H9 (cell line): Measurements from ENCODE around the gene GHRHR. TPM values are rescaled to one million over a fixed set of nuclear protein-coding genes. Genes with fewer than 3 reads are reported as not detected.

Source experiments
- DNase-seq: peaks from one replicate; pipeline ENCODE4 v3.0.0-alpha.2; 2017
- H2AFZ ChIP-seq: one replicate; pipeline ENCODE4 v1.6.1; 2013; ENCODE audit warnings: mild to moderate bottlenecking, low read length, control low read depth, moderate library complexity
- H2AK5ac ChIP-seq: 2 replicates; pipeline ENCODE4 v1.6.1; 2013; ENCODE audit warnings: low read length, control low read depth, mixed read lengths; ENCODE audit not compliant: insufficient read length
- H2BK120ac ChIP-seq: one replicate; pipeline ENCODE4 v1.6.1; 2013; ENCODE audit warnings: low read depth, mild to moderate bottlenecking, low read length, control low read depth, inconsistent platforms; ENCODE audit not compliant: poor library complexity, severe bottlenecking
- H2BK12ac ChIP-seq: 2 replicates; pipeline ENCODE4 v1.6.1; 2013; ENCODE audit warnings: low read length, control low read depth, mixed read lengths, low read depth; ENCODE audit not compliant: insufficient read length
- H2BK15ac ChIP-seq: 2 replicates; pipeline ENCODE4 v1.6.1; 2013; ENCODE audit warnings: low read depth, low read length, control low read depth
- H2BK20ac ChIP-seq: one replicate; pipeline ENCODE4 v1.6.1; 2013; ENCODE audit warnings: low read depth, mild to moderate bottlenecking, low read length, control low read depth, inconsistent platforms; ENCODE audit not compliant: poor library complexity, severe bottlenecking
- H2BK5ac ChIP-seq: 2 replicates; pipeline ENCODE4 v1.6.1; 2013; ENCODE audit warnings: low read length, control low read depth, mixed read lengths; ENCODE audit not compliant: insufficient read length
- H3K14ac ChIP-seq: 2 replicates; pipeline ENCODE4 v1.6.1; 2013; ENCODE audit warnings: low read length, control low read depth; ENCODE audit not compliant: insufficient read depth
- H3K18ac ChIP-seq: 2 replicates; pipeline ENCODE4 v1.6.1; 2013; ENCODE audit warnings: low read depth, mild to moderate bottlenecking, mixed read lengths, low read length, control low read depth; ENCODE audit not compliant: insufficient read length
- H3K23ac ChIP-seq: 2 replicates; pipeline ENCODE4 v1.6.1; 2013; ENCODE audit warnings: low read length, control low read depth, mixed read lengths, low read depth; ENCODE audit not compliant: insufficient read length
- H3K23me2 ChIP-seq: 2 replicates; pipeline ENCODE4 v1.6.1; 2013; ENCODE audit warnings: low read depth, mild to moderate bottlenecking, mixed read lengths, low read length, control low read depth; ENCODE audit not compliant: insufficient read length, poor library complexity, severe bottlenecking
- H3K27ac ChIP-seq: 2 replicates; pipeline ENCODE4 v1.5.1; 2013; ENCODE audit warnings: low read length, control low read depth, mixed read lengths, low read depth; ENCODE audit not compliant: insufficient read length
- H3K27me3 ChIP-seq: 2 replicates; pipeline ENCODE4 v1.6.1; 2013; ENCODE audit warnings: low read length, control low read depth, inconsistent platforms; ENCODE audit not compliant: insufficient read depth
- H3K4ac ChIP-seq: 2 replicates; pipeline ENCODE4 v1.6.1; 2013; ENCODE audit warnings: low read depth, mild to moderate bottlenecking, control low read depth, inconsistent platforms, low read length, moderate library complexity
- H3K4me1 ChIP-seq: 2 replicates; pipeline ENCODE4 v1.6.1; 2013; ENCODE audit warnings: low read length, control low read depth, inconsistent platforms; ENCODE audit not compliant: insufficient read depth
- H3K4me2 ChIP-seq: 2 replicates; pipeline ENCODE4 v1.6.1; 2013; ENCODE audit warnings: low read length, control low read depth, mixed read lengths; ENCODE audit not compliant: insufficient read length, insufficient read depth
- H3K56ac ChIP-seq: 2 replicates; pipeline ENCODE4 v1.6.1; 2013; ENCODE audit warnings: low read depth, mild to moderate bottlenecking, mixed read lengths, low read length, control low read depth; ENCODE audit not compliant: insufficient read length
- H3K79me1 ChIP-seq: 2 replicates; pipeline ENCODE4 v1.6.1; 2013; ENCODE audit warnings: low read depth, mild to moderate bottlenecking, moderate library complexity, low read length, control low read depth, inconsistent platforms; ENCODE audit not compliant: insufficient read depth, poor library complexity, severe bottlenecking
- H3K79me2 ChIP-seq: 2 replicates; pipeline ENCODE4 v1.6.1; 2013; ENCODE audit warnings: low read length, control low read depth, inconsistent platforms; ENCODE audit not compliant: insufficient read depth
- H3K9ac ChIP-seq: 2 replicates; pipeline ENCODE4 v1.6.1; 2013; ENCODE audit warnings: low read length, control low read depth, mixed read lengths; ENCODE audit not compliant: insufficient read length; ENCODE audit errors: extremely low read depth
- H3K9me3 ChIP-seq: one replicate; pipeline ENCODE4 v1.6.1; 2013; ENCODE audit warnings: low read depth, low read length, inconsistent platforms; ENCODE audit not compliant: control insufficient read depth
- H3T11ph ChIP-seq: one replicate; pipeline ENCODE4 v1.6.1; 2013; ENCODE audit warnings: mild to moderate bottlenecking, low read length, control low read depth, inconsistent platforms
- H4K20me1 ChIP-seq: one replicate; pipeline ENCODE4 v1.6.1; 2013; ENCODE audit not compliant: control insufficient read depth, insufficient read length, insufficient read depth
- H4K5ac ChIP-seq: 2 replicates; pipeline ENCODE4 v1.6.1; 2013; ENCODE audit warnings: low read depth, mild to moderate bottlenecking, mixed read lengths, low read length, control low read depth; ENCODE audit not compliant: insufficient read length
- H4K8ac ChIP-seq: replicated peaks from 2 replicates; pipeline ENCODE4 v1.6.1; 2013; ENCODE audit warnings: low read length, control low read depth, mixed read lengths, low read depth; ENCODE audit not compliant: insufficient read length
- H4K91ac ChIP-seq: 2 replicates; pipeline ENCODE4 v1.6.1; 2013; ENCODE audit warnings: low read depth, mild to moderate bottlenecking, moderate library complexity, mixed read lengths, low read length, control low read depth; ENCODE audit not compliant: insufficient read length
- H3K27ac Mint-ChIP-seq, 3 experiments: 2 replicates in 2 of 3; 3 replicates in 1 of 3; pipeline ENCODE4 v1.8.0; 2020 to 2021; ENCODE audit warnings: mixed read lengths in 3 of 3, mild to moderate bottlenecking in 1 of 3, moderate library complexity in 1 of 3
- H3K27me3 Mint-ChIP-seq: 2 replicates; pipeline ENCODE4 v1.8.0; 2021; ENCODE audit warnings: low read depth, mild to moderate bottlenecking, moderate library complexity, mixed read lengths
- H3K36me3 Mint-ChIP-seq, 3 experiments: 2 replicates in 2 of 3; 3 replicates in 1 of 3; pipeline ENCODE4 v1.8.0; 2020 to 2021; ENCODE audit warnings: low read depth in 3 of 3, mixed read lengths in 3 of 3; ENCODE audit not compliant: insufficient read depth in 1 of 3
- H3K4me1 Mint-ChIP-seq, 2 experiments: 2 replicates each; pipeline ENCODE4 v1.8.0; 2020; ENCODE audit warnings: mixed read lengths in 2 of 2
- H3K4me3 Mint-ChIP-seq, 2 experiments: 2 replicates in 1 of 2; 3 replicates in 1 of 2; pipeline ENCODE4 v1.8.0; 2020 to 2021; ENCODE audit warnings: mild to moderate bottlenecking in 2 of 2, mixed read lengths in 2 of 2, moderate library complexity in 1 of 2
- H3K9me3 Mint-ChIP-seq, 2 experiments: 2 replicates in 1 of 2; 3 replicates in 1 of 2; pipeline ENCODE4 v1.8.0; 2020; ENCODE audit warnings: mild to moderate bottlenecking in 2 of 2, mixed read lengths in 2 of 2, moderate library complexity in 1 of 2
- CTCF ChIP-seq: fragments of 200-600 bp; sonication (generic); conservative IDR thresholded peaks from 3 replicates; pipeline ENCODE4 v1.8.0; 2021; ENCODE audit warnings: antibody characterized with exemption, mild to moderate bottlenecking
- WGBS: extraction: QIAGEN DNeasy Blood & Tissue Kit; methylation state at CpG from one replicate; pipeline ENCODE4 v1.1.7; 2013; ENCODE audit warnings: missing lambda C conversion rate, low lambda C conversion rate, mixed read lengths; ENCODE audit not compliant: insufficient read length; ENCODE audit errors: extremely low coverage; 5-methylcytosine and 5-hydroxymethylcytosine counted together
- total RNA-seq: library from RNA; stranded (reverse); gene quantifications from 2 replicates; pipeline ENCODE4 v1.2.1, GENCODE V29; 2021

Gene GHRHR
- total RNA-seq, 1 experiment from 2014 or later, result 7.4 TPM

- Histone ChIP-seq H4K20me1 (no peaks in the 10 kb centered on the region), H4K5ac (no peak overlapping the region), H3K23me2 (peaks cover 3% of the 10 kb centered on the region), H3T11ph (no peak overlapping the region), H2AK5ac (no peak overlapping the region), H3K27me3 (no peaks in the 10 kb centered on the region; the same call in 1 of the 2 replicates), H3K9ac (no peak overlapping the region), H3K14ac (no peak overlapping the region), H2BK20ac (no peak overlapping the region), H4K8ac (no peak overlapping the region), H3K4me1 (no peaks in the 10 kb centered on the region), H3K4ac (no peak overlapping the region), H2BK120ac (no peak overlapping the region), H3K9me3 (no peaks in the 10 kb centered on the region), H2BK15ac (no peak overlapping the region), H3K18ac (no peak overlapping the region), H2AFZ (no peak overlapping the region), H3K23ac (no peak overlapping the region), H4K91ac (no peak overlapping the region), H3K4me2 (no peak overlapping the region), H3K56ac (no peak overlapping the region), H3K27ac (no peak overlapping the region), H2BK5ac (no peak overlapping the region), H2BK12ac (no peak overlapping the region), H3K79me1 (no peaks in the 10 kb centered on the region), H3K79me2 (no peaks in the 10 kb centered on the region)
- H3K27ac Mint-ChIP-seq, result no peak overlapping the region
- peaks cover 0 to 8% of the 10 kb centered on the region in 2 experiments; a peak in 1 of 4 replicates for H3K4me1 Mint-ChIP-seq
- peaks cover 8% of the 10 kb centered on the region in 2 experiments; a peak in 3 of 5 replicates for H3K9me3 Mint-ChIP-seq
- no CpG with 5 or more reads among the region's 8 CpGs for WGBS
- no peak for DNase-seq
- H3K36me3 Mint-ChIP-seq, result peaks cover 0 to 3% (median 2%) of the 10 kb centered on the region in 3 experiments; a peak in 2 of 7 replicates
- TF ChIP-seq CTCF, result no peak
- H3K4me3 Mint-ChIP-seq, result no peak overlapping the region
- peaks cover 38% of the 10 kb centered on the region for H3K27me3 Mint-ChIP-seq
These were observed 22.0 kb upstream of the GHRHR start for GRCh38 chr7:30941582-30942323.
